DND-41 (cell line): ENCODE data around the gene CCDC81.
"Not testable (repeated sequence)": the region's sequence is repeated elsewhere in the genome, so short reads cannot be mapped to it uniquely, and the experiment has no call there.

Source experiments
- ATAC-seq: fragments of 200-7000 bp; cut with Tn5 transposase; 3 replicates; pipeline ENCODE4 v1.9.1; 2021; ENCODE audit warnings: low read depth; ENCODE audit not compliant: insufficient read depth
- DNase-seq: peaks from one replicate; pipeline ENCODE4 v3.0.0-alpha.2; 2020
- H2AFZ ChIP-seq: 2 replicates; pipeline ENCODE4 v1.6.0; 2012; ENCODE audit warnings: low read depth, low read length
- H3K27ac ChIP-seq: 2 replicates; pipeline ENCODE4 v1.5.1; 2012; ENCODE audit warnings: low read length, inconsistent platforms
- H3K27me3 ChIP-seq: fragments of 200-600 bp; sonication (generic); 2 replicates; pipeline ENCODE4 v1.6.0; 2012; ENCODE audit warnings: low read length, mild to moderate bottlenecking, inconsistent platforms; ENCODE audit not compliant: insufficient read depth, poor library complexity
- H3K36me3 ChIP-seq: 2 replicates; pipeline ENCODE4 v1.5.1; 2012; ENCODE audit warnings: low read length, inconsistent platforms; ENCODE audit not compliant: insufficient read depth
- H3K4me1 ChIP-seq: 2 replicates; pipeline ENCODE4 v1.5.1; 2012; ENCODE audit warnings: mild to moderate bottlenecking, low read length; ENCODE audit not compliant: insufficient read depth
- H3K4me2 ChIP-seq: 2 replicates; pipeline ENCODE4 v1.6.0; 2012; ENCODE audit warnings: mild to moderate bottlenecking, moderate library complexity, low read length, inconsistent platforms; ENCODE audit not compliant: insufficient read depth
- H3K4me3 ChIP-seq, 2 experiments: fragments of 200-600 bp in 1 of 2; shearing (Covaris generic) in 1 of 2; 2 replicates each; pipeline ENCODE4 v1.5.1; 2012 to 2016; ENCODE audit warnings: inconsistent platforms in 2 of 2, low read length in 2 of 2, mild to moderate bottlenecking in 2 of 2, low read depth in 1 of 2, moderate library complexity in 1 of 2
- H3K79me2 ChIP-seq: 2 replicates; pipeline ENCODE4 v1.6.0; 2012; ENCODE audit warnings: low read length, inconsistent platforms; ENCODE audit not compliant: insufficient read depth
- H3K9ac ChIP-seq: 2 replicates; pipeline ENCODE4 v1.6.0; 2012; ENCODE audit warnings: low read depth, mild to moderate bottlenecking, inconsistent platforms, low read length, moderate library complexity
- H3K9me3 ChIP-seq: 2 replicates; pipeline ENCODE4 v1.5.1; 2012; ENCODE audit warnings: low read length, moderate library complexity, mild to moderate bottlenecking, inconsistent platforms; ENCODE audit not compliant: insufficient read depth, severe bottlenecking
- H4K20me1 ChIP-seq: 2 replicates; pipeline ENCODE4 v1.6.0; 2012; ENCODE audit warnings: low read length; ENCODE audit not compliant: insufficient read depth
- CTCF ChIP-seq: IDR thresholded peaks from 2 replicates; pipeline ENCODE4 v1.5.1; 2012; ENCODE audit warnings: borderline replicate concordance, low read length, moderate library complexity, mild to moderate bottlenecking; ENCODE audit not compliant: poor library complexity, severe bottlenecking; ENCODE audit errors: extremely low read depth
- EZH2 ChIP-seq: IDR thresholded peaks from 3 replicates; pipeline ENCODE4 v1.6.1; 2012; ENCODE audit warnings: borderline replicate concordance, low read depth, mild to moderate bottlenecking, moderate library complexity, low read length, inconsistent platforms; ENCODE audit not compliant: severe bottlenecking

The CCDC81 gene

DNA sequence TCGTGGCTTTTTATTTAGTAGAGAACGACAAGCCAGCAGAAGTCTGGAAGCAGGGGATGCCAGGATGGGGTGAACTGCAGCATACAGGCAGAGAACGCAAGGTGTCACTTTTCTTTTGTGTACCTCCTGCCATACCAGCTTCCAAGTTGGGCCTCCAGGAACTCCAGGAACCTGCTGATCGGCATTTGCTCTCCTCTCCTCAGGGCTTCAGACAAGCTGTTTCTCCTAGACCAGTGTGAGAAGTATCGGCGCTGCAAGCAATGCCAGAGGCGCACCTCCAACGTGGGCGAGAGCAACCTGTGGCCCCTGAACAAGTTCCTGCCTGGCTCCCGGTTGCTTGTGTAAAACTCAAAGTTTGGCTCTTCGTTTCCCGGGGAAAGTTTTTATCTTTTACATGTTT, 47.7 kb downstream of the CCDC81 start:
- Histone ChIP-seq H3K4me2 (no peak overlapping the region), H3K9me3 (no peaks in the 10 kb centered on the region), H3K9ac (no peak overlapping the region), H3K36me3 (no peaks in the 10 kb centered on the region), H3K4me1 (no peaks in the 10 kb centered on the region), H3K4me3 (no peak overlapping the region), H3K27ac (no peak overlapping the region), H3K27me3 (no peaks in the 10 kb centered on the region), H4K20me1 (no peaks in the 10 kb centered on the region), H3K79me2 (no peaks in the 10 kb centered on the region), H2AFZ (no peak overlapping the region)
- no peak for DNase-seq
- no peak for ATAC-seq
- no peak for TF ChIP-seq EZH2
- no peak for TF ChIP-seq CTCF

GRCh38 chr11:86423488-86423887, 48.8 kb downstream of the CCDC81 start:
- H3K4me3 ChIP-seq, DNase-seq, H3K4me1 ChIP-seq, H3K9ac ChIP-seq, H2AFZ ChIP-seq, H3K9me3 ChIP-seq, H3K27ac ChIP-seq, ATAC-seq, H3K79me2 ChIP-seq, H3K36me3 ChIP-seq, H3K4me2 ChIP-seq, H4K20me1 ChIP-seq, H3K27me3 ChIP-seq: not testable (repeated sequence)

DNA sequence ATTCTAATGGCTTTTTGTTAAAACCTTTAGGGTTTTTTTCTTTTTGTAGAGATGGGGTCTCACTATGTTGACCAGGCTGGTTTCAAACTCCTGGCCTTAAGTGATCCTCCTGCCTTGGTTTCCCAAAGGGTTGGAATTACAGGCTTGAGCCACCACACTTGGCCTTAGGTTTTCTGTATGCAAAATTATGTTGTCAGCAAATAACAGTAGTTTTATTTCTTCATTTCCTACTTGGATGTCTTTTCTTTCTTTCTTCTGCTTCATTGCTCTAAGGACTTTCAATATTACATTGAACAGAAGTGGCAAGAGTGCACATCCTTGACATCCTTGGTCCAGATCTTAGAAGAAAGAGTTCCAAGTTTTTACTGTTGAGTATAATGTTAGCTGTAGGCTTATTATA, 52.8 kb downstream of the CCDC81 start:
- Histone ChIP-seq H3K9me3 (no peaks in the 10 kb centered on the region), H2AFZ (no peak overlapping the region), H3K79me2 (no peaks in the 10 kb centered on the region), H3K36me3 (no peaks in the 10 kb centered on the region), H3K9ac (no peak overlapping the region), H4K20me1 (no peaks in the 10 kb centered on the region), H3K4me2 (no peak overlapping the region), H3K4me3 (no peak overlapping the region), H3K27ac (no peak overlapping the region), H3K27me3 (no peaks in the 10 kb centered on the region), H3K4me1 (no peaks in the 10 kb centered on the region)
- TF ChIP-seq CTCF, result no peak
- no peak for TF ChIP-seq EZH2
- no peak for ATAC-seq
- DNase-seq, result no peak

- no peak overlapping the region for H3K9ac ChIP-seq
- H2AFZ ChIP-seq, result no peak overlapping the region
- H3K79me2 ChIP-seq, result no peaks in the 10 kb centered on the region
- ATAC-seq (no peak), DNase-seq (no peak)
- TF ChIP-seq EZH2, result no peak
- TF ChIP-seq CTCF, result no peak
- H3K4me1 ChIP-seq, result no peaks in the 10 kb centered on the region
- H3K9me3 ChIP-seq, result no peaks in the 10 kb centered on the region
- no peaks in the 10 kb centered on the region for H4K20me1 ChIP-seq
- H3K27ac ChIP-seq, result no peak overlapping the region
- peaks cover 2% of the 10 kb centered on the region for H3K27me3 ChIP-seq
- H3K36me3 ChIP-seq, result no peaks in the 10 kb centered on the region
- H3K4me2 ChIP-seq, result no peak overlapping the region
- no peak overlapping the region for H3K4me3 ChIP-seq
These were observed 56.6 kb downstream of the CCDC81 start for GRCh38 chr11:86431258-86431657.

- H3K79me2 ChIP-seq, H3K4me2 ChIP-seq, H3K4me3 ChIP-seq, H3K9ac ChIP-seq, DNase-seq, H4K20me1 ChIP-seq, H3K4me1 ChIP-seq, H2AFZ ChIP-seq, H3K36me3 ChIP-seq, ATAC-seq, H3K27me3 ChIP-seq, H3K27ac ChIP-seq, H3K9me3 ChIP-seq: not testable (repeated sequence)
These were observed 58.8 kb downstream of the CCDC81 start for GRCh38 chr11:86433361-86434095.
